Upper lobe of left lung (tissue), 6 donors: ENCODE results near the gene NOP9. TPM values are rescaled to one million over a fixed set of nuclear protein-coding genes. Genes with fewer than 3 reads are reported as not detected.
A peak's percentile ranks its signal among the peaks of the same experiment; 100 is the strongest.

Experiments
- ATAC-seq, 2 donors: fragments of 200-7000 bp; cut with Tn5 transposase; one replicate each; pipeline ENCODE4 v1.9.1; 2022; ENCODE audit warnings: mild to moderate bottlenecking in 2 of 2, moderate library complexity in 2 of 2; ENCODE audit not compliant: low FRiP score in 2 of 2
- DNase-seq, 2 donors: peaks; one replicate each; pipeline ENCODE4 v3.0.0-alpha.2; 2019 to 2020
- H3K27ac ChIP-seq, 4 donors: fragments of 200-600 bp; sonication (generic); one replicate each; pipeline ENCODE4 v1.5.1; 2016 to 2019
- H3K27me3 ChIP-seq, 4 donors: fragments of 200-600 bp; sonication (generic); one replicate each; pipeline ENCODE4 v1.5.1; 2017 to 2019
- H3K36me3 ChIP-seq, 4 donors: fragments of 200-600 bp; sonication (generic); one replicate each; pipeline ENCODE4 v1.5.1; 2016 to 2019
- H3K4me1 ChIP-seq, 4 donors: fragments of 200-600 bp; sonication (generic); one replicate each; pipeline ENCODE4 v1.5.1; 2018 to 2019
- H3K4me3 ChIP-seq, 4 donors: fragments of 200-600 bp; sonication (generic); one replicate each; pipeline ENCODE4 v1.5.1; 2017 to 2019; ENCODE audit warnings: mild to moderate bottlenecking in 2 of 4, moderate library complexity in 1 of 4
- H3K9me3 ChIP-seq, 4 donors: fragments of 200-600 bp; sonication (generic); one replicate each; pipeline ENCODE4 v1.5.1; 2018 to 2019
- CTCF ChIP-seq, 6 experiments: fragments of 450-650 bp in 4 of 6; fragments of 200-600 bp in 2 of 6; sonication (generic) in 2 of 6; IDR thresholded peaks; one replicate each; pipeline ENCODE4 v1.5.1; 2016 to 2019; ENCODE audit warnings: antibody characterized with exemption in 6 of 6
- EP300 ChIP-seq, 4 donors: sonication (generic); formaldehyde crosslinking; IDR thresholded peaks; one replicate each; pipeline ENCODE4 v1.5.1; 2017; ENCODE audit warnings: antibody characterized with exemption in 4 of 4, control low read depth in 2 of 4
- POLR2A ChIP-seq, 4 donors: fragments of 450-650 bp; IDR thresholded peaks; one replicate each; pipeline ENCODE4 v1.5.1; 2016 to 2017; ENCODE audit warnings: antibody characterized with exemption in 4 of 4, mild to moderate bottlenecking in 2 of 4
- POLR2AphosphoS5 ChIP-seq, 2 donors: sonication (generic); formaldehyde crosslinking; IDR thresholded peaks; one replicate each; pipeline ENCODE4 v1.5.1; 2017; ENCODE audit warnings: antibody characterized with exemption in 2 of 2
- WGBS, 2 donors: methylation state at CpG; one replicate each; pipeline ENCODE4 v1.1.5; 2017 to 2018; 5-methylcytosine and 5-hydroxymethylcytosine counted together
- total RNA-seq, 6 donors: library from RNA; depleted of rRNA in 4 of 6; stranded (reverse); fragments of >200 nt in 4 of 6; gene quantifications; one replicate each; pipeline versions ENCODE4 v1.1.0 to v1.2.1, GENCODE V29; 2016 to 2021
- donor health status: DM: no; HTN: no; CAD: no; lungs with moderate emphysema.
- donor health status: DM: no; HTN: yes; CAD: no; lungs with severe emphysema.

The NOP9 gene
- total RNA-seq, 6 donors from 2014 or later, result 13.3 to 31.4 (median 22.6) TPM

DNA sequence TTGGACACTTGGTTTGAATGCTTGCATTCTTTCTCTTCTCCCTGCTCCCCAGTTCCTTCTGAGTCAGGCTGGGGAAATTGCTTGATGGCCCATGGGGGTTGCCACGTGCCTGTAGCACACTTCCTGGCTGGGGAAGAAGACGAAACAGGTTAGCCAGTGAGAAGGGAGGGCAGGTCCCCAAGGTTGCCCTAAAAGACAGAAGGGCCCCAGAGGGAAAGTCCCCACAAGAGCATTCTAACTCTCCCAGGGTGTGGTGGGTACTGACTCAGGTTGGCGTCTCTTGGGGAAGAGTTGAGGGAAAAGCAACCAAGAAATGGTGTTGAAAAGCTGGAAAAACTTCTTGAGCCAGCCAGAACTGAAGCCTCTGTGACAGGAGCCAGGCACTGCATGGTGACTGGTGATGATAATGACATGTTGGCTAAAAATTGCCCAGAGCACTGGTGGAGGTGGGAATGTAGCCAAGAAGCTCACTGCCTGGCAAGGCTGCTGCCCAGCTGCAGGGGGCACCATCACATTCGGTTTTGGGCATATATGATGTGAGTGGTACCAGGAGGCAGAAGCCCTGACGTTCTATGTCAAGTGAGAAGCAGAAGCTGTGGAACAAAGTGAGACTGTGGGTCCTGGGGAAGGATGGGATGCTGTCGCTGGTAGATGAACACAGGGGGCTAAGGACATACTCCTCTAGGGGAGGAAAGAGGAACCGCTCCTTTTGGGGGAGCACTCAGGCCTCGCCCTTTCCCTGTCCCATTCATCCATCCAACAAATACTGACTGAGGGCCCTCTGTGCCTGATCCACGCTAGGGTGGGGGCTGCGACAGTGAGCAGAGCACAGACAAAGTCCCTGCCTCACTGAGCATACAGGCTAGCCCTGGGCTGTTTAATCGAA lies 20.1 kb upstream of the NOP9 start:
- Histone ChIP-seq H3K36me3 (no peaks in the 10 kb centered on the region), H3K4me3 (no peak overlapping the region), H3K9me3 (no peaks in the 10 kb centered on the region), H3K27me3 (no peaks in the 10 kb centered on the region), H3K27ac (peak overlapping the region in 1 of 4 donors; percentile 13), H3K4me1 (peaks cover 8 to 30% (median 29%) of the 10 kb centered on the region in 4 donors)
- ATAC-seq (no peak), DNase-seq (peak in 1 of 2 donors; percentile 42)
- 68 to 69% methylated on average over 11 of the region's 11 CpGs for WGBS, 2 donors
- no peak for TF ChIP-seq POLR2A (IDR thresholded peaks at IDR 0.05)
- peak in 2 of 6 experiments; percentile 13 to 14 for TF ChIP-seq CTCF (IDR thresholded peaks at IDR 0.05)

DNA sequence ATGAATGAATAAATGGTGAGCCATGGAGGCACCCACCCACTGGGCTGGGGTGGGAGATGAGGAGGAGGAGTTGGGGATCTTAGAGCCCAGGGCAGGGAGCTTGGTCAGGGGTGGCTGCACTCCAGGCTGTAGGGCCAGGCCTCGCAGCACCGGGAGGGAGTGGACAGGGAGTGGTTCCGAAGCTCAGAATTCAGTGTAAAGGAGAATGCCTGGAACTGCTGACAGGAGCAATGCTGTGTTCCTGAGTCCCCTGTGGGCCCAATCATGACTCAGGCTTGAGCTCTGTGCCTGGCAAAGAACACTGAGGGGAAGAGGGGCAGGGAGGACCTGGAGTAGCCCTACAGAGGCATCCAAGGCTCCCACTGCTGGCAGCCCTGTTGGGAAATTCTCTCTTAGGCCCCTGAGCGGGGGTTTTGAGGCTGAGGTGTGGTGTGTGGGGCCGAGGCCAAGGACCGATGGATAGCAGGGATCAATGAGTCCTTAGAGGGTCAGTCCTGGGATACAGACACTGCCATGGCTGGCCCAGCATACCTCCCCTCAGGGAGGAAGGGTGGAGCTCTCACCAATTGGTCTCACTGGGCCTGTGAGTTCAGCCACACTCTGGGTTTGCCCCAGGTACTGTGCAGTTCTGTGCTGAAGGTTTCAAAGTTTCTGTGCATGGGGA lies 18.7 kb upstream of the NOP9 start:
- DNase-seq (no peak), ATAC-seq (peak in 1 of 2 donors; percentile 38)
- Histone ChIP-seq H3K27ac (no peak overlapping the region), H3K4me1 (peaks cover 8 to 27% (median 21%) of the 10 kb centered on the region in 4 donors), H3K27me3 (no peaks in the 10 kb centered on the region), H3K9me3 (no peaks in the 10 kb centered on the region), H3K4me3 (no peak overlapping the region), H3K36me3 (no peaks in the 10 kb centered on the region)
- 88 to 93% methylated on average over 5 to 6 of the region's 6 CpGs for WGBS, 2 donors
- no peak for TF ChIP-seq POLR2A (IDR thresholded peaks at IDR 0.05)
- TF ChIP-seq POLR2AphosphoS5 (IDR thresholded peaks at IDR 0.05), result no peak
- no peak for TF ChIP-seq CTCF (IDR thresholded peaks at IDR 0.05)
- no peak for TF ChIP-seq EP300 (IDR thresholded peaks at IDR 0.05)

GRCh38 chr14:24281636-24282035 lies 18.0 kb upstream of the NOP9 start:
- TF ChIP-seq CTCF (IDR thresholded peaks at IDR 0.05) (no peak), EP300 (IDR thresholded peaks at IDR 0.05) (no peak), POLR2A (IDR thresholded peaks at IDR 0.05) (no peak), POLR2AphosphoS5 (IDR thresholded peaks at IDR 0.05) (no peak)
- H3K9me3 ChIP-seq, result no peaks in the 10 kb centered on the region
- WGBS, 2 donors, result 88 to 90% methylated on average over 7 of the region's 7 CpGs
- peak in 1 of 2 donors; percentile 51 for ATAC-seq
- no peaks in the 10 kb centered on the region for H3K36me3 ChIP-seq
- H3K27ac ChIP-seq, result peak overlapping the region in 1 of 4 donors; percentile 30
- no peak overlapping the region for H3K4me3 ChIP-seq
- DNase-seq, result no peak
- no peaks in the 10 kb centered on the region for H3K27me3 ChIP-seq
- peaks cover 8 to 27% (median 16%) of the 10 kb centered on the region in 4 donors for H3K4me1 ChIP-seq

- peaks cover 8 to 27% (median 10%) of the 10 kb centered on the region in 4 donors for H3K4me1 ChIP-seq
- no peaks in the 10 kb centered on the region for H3K27me3 ChIP-seq
- no peaks in the 10 kb centered on the region for H3K36me3 ChIP-seq
- ATAC-seq (no peak), DNase-seq (no peak)
- H3K27ac ChIP-seq, result no peak overlapping the region
- TF ChIP-seq EP300 (IDR thresholded peaks at IDR 0.05), result no peak
- H3K9me3 ChIP-seq, result no peaks in the 10 kb centered on the region
- no peak overlapping the region for H3K4me3 ChIP-seq
- 86 to 87% methylated on average over 2 to 3 of the region's 3 CpGs for WGBS, 2 donors
These were observed 16.9 kb upstream of the NOP9 start for GRCh38 chr14:24282736-24283135.

- Histone ChIP-seq H3K4me1 (peaks cover 3 to 18% (median 7%) of the 10 kb centered on the region in 4 donors), H3K36me3 (no peaks in the 10 kb centered on the region), H3K27ac (no peak overlapping the region), H3K9me3 (no peaks in the 10 kb centered on the region), H3K4me3 (no peak overlapping the region), H3K27me3 (no peaks in the 10 kb centered on the region)
- ATAC-seq, result no peak
- TF ChIP-seq EP300 (IDR thresholded peaks at IDR 0.05), result no peak
- no peak for TF ChIP-seq CTCF (IDR thresholded peaks at IDR 0.05)
- TF ChIP-seq POLR2AphosphoS5 (IDR thresholded peaks at IDR 0.05), result no peak
- no peak for TF ChIP-seq POLR2A (IDR thresholded peaks at IDR 0.05)
- DNase-seq, result no peak
- 86 to 90% methylated on average over 5 of the region's 5 CpGs for WGBS, 2 donors
These were observed 15.7 kb upstream of the NOP9 start for GRCh38 chr14:24283796-24284460.
